Fibroblast of peridontal ligament (primary cell): ENCODE results near the gene ANKRD33.

Experiments
- DNase-seq: peaks from one replicate; pipeline ENCODE4 v3.0.0-alpha.2; 2010; ENCODE audit errors: extremely low read depth

ANKRD33 gene

DNA sequence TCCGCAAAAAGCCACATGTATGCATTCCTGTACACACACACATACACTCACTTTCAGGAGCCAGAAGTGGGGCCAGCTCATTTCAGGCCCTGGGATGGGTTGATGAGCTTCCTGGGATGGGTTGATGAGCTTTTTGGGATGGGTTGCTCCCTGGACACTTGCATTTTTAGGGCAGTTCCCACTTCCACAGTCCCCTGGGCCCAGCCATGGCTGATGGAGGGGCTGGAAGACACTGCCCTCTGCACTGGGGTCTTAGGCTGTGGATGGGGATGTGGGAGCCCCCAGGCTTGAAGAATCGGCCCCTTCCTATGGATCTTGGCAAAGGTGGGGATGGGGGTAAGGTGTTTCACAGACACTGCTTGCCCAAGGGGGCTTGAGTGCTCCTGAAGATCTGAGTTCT is 32.1 kb downstream of the ANKRD33 start:
- DNase-seq: no peak

- no peak for DNase-seq
These were observed 33.3 kb downstream of the ANKRD33 start for GRCh38 chr12:51921017-51921725.

DNA sequence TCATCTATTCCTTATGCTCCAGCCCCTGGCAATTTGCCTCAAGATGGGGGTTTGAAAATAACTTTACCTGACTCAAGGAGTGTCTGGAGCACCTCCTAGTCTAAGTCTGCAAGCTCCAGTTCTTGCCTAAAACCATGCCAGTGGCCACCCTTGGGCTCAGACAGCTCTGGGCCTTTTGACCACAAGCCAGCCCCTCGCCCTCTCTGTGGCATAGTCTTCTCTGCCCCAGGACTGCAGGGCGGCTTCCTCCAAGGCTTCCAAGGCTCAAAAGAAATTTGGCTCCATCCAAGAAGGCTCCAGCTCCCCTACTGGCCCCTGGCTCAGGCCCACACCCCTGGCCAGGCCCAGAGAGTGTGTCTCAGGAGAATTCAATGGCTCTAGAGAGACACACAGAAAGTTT is 34.2 kb downstream of the ANKRD33 start:
- no peak for DNase-seq

DNA sequence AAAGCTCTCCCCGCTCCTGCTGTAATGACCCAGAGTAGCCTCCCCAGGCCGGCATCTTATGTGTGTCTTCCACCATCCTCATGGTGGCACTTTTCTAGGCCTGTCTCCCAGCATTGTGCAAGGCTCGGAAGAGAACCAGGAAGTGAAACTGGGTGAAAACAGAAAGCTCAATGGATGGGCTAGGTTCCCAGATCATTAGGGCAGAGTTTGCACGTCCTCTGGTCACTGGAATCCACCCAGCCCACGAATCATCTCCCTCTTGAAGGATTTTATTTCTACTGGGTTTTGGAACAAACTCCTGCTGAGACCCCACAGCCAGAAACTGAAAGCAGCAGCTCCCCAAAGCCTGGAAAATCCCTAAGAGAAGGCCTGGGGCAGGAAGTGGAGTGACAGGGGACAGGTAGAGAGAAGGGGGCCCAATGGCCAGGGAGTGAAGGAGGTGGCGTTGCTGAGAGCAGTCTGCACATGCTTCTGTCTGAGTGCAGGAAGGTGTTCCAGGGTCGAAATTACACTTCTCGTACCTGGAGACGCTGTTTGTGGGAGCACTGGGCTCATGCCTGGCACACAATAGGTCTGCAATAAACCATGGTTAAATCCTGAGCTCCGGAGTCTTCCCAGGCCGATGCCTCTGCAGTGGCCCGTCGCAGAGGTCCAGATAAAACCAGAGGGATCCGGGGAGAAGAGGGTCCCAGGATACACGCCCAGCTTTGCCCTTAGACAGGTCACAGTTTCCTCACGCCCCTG is 35.0 kb downstream of the ANKRD33 start:
- DNase-seq: peak; percentile 90

DNA sequence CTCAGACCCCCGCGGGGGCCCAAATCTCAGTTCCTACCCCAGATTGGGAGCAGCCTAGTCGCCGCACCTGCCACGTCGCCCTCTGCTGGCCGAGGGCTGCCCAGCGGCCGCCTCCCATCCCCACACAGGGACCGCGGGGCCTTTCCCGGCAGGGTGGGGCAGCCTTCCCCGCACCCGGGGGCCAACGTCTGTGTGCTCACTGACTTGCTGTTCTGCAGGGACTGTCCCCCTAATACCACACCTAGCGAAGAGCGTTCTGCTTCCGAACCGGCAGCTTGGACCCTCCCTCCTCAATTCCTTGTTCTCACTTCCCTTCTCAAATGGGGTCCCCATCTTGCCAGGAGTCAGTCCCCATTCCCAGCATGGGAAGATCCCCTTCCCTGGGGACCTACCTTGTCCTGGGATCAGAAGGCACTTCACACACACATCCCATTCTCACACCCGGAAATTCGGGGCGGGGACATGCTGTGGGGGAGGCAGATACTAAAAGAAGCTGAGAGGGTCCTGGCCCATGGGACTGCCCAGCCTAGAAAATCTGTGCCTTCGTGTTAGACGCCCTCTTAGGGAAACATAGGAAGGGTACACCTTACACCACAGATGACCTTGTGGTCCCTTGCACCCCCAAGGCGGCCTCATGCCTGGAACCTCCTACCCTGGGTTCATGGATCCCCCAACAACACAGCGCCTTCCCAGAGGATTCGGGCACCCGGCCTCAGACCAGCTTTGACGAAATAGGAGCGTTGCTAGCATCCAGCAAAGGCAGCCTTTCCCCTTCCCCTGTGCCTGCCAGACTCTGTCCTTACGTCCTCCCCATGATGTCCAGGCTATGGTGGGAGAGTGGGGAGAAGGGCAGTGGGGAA is 35.8 kb downstream of the ANKRD33 start:
- DNase-seq: no peak

DNA sequence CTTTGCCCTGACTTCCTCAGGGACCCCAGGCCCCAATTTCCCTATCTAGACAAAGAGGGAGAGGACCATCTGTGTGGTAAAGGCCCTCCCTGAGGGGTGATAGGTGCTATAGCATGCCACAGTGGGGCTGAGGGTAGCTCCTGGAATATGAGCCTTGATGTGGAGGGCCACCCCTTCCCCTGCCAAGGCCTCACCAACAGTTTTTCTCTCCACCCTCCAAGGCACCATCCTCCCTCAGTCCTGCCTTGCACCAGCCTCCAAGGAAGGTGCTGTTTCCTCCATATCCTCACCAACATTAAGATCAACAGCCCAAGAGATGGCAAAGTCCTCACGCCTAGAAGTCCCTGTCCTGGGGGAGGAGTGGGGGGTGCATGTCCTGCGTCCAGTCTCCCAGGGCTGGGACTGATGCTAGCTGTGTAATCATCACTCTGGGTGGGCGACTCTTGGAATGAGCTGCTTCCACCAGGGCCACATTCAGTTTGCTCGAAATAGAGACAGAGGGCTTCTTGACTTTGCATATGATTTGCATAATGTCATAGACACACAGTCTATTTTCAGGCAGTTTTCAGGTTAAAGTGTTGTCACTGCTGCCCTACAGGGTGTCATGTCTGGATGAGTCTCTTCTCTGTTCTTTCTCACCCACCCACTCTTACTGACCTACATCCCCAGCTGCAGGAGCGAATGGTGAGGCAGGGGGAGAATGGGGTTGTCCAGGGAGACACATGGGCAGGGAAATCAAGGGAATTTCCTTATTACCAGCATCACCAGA is 36.8 kb downstream of the ANKRD33 start:
- DNase-seq: no peak

DNA sequence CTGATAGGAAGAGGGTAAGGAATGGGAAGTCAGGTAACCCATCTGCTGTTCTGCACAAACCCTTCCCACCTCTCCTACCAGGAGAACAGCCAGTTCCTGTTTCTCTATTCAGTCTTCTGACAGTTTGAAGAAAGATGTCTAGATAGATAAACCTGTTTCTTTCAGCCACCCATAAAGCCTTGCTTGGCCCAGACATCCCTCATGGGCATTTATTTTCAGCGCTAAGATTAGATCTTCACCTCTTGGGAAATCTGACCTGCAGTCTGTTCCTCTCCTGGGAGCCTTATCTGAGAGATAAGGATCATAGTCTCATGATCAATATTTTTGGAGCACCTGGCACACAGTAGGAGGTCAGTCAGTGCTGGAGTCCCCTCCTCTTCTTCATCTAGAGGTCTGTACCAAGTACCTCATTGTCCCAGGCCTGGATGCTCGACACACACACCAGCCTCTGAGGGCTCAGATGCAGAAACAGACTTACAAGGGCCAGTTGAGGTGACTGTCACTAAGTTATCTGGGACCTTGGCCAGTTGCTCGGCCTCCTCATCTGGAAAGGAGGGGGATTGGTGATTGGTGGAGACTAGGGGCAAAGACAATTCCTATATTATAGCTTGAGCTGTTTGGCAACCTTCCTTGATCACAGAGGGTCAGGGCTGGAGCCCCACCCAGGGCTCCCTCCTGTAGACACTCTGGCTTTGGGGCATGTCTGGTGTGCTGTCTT is 37.6 kb downstream of the ANKRD33 start:
- DNase-seq: no peak

- no peak for DNase-seq
These were observed 38.2 kb downstream of the ANKRD33 start for GRCh38 chr12:51926064-51926632.

DNA sequence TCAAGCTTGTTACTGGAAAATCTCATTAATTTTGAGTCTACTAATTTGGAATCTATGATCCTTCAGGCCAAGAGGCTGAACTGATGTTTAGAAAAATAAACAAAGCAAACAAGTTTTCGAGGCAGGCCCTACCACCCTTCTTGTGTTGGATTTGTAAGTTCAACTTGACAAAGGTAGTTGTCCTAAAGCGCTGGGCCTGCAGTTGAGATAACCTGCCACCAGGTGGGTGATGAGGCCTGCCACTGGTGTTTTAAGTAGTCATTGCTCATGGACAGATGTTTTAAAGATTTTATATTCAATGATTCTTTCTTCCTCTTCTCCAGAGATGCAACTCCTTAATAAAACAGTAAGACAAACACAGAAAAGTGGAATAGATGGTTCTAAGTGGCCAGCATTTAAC is 38.8 kb downstream of the ANKRD33 start:
- peak; percentile 25 for DNase-seq

DNA sequence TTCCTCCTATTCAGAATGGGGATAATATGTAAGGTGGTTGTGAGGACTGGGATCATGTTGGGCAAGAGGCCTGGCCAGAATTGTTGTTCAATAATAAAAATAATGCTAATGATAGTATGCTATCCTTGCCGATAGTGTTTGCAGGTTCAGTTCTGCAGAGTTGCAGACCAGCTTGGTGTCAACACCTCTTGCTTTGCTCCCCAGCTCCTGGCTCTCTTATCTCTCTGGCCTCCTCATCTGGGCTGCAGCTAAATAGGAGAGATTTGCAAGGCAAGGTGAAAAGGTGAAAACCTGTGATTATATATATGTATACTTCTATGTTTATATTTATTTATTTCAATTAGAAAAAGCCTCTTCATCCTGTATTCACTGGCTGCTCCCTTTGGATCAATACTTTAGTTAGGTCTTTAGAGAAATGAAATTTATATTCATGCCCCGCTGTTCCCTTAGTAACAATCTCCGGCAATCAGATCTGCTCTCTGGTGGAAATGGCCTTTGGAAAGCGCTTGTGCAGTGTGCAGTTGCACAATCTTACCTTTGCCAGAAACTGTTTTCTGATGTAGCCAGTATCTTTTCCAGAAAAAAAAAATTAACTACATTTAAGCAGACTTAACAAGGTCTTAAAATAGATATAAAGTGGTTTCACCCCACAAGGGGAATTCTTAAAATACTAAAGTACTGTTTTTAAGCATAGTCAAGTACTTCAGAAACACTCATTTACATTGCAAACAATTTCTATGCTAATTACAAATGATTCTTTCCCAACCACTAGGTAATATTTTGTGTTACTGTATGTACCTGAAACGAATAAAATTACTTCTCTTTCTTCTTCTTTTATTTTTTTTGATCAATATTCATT is 44.5 kb downstream of the ANKRD33 start:
- DNase-seq: no peak

DNA sequence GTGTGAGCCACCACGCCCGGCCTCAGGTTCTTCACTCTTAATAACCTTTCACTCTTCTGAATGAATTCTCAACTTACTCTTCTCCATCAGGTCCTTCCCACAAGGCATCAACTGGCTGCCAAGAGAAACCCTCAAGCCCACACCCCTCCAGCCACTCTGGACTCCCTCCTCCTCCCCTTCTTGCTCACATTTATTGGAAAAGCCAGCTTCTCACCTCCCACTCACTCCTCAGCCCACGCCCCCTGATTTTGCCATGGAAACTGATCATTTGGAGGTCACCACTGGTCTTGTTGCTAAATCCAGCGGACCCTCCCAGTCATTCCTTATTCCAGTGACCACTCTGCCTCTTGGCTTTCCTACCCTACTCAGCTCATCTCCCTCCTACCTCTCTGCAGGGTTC is 46.2 kb downstream of the ANKRD33 start:
- DNase-seq: no peak

- no peak for DNase-seq
These were observed 50.0 kb downstream of the ANKRD33 start for GRCh38 chr12:51937926-51938325.

- no peak for DNase-seq
These were observed 50.8 kb downstream of the ANKRD33 start for GRCh38 chr12:51938726-51939125.

DNA sequence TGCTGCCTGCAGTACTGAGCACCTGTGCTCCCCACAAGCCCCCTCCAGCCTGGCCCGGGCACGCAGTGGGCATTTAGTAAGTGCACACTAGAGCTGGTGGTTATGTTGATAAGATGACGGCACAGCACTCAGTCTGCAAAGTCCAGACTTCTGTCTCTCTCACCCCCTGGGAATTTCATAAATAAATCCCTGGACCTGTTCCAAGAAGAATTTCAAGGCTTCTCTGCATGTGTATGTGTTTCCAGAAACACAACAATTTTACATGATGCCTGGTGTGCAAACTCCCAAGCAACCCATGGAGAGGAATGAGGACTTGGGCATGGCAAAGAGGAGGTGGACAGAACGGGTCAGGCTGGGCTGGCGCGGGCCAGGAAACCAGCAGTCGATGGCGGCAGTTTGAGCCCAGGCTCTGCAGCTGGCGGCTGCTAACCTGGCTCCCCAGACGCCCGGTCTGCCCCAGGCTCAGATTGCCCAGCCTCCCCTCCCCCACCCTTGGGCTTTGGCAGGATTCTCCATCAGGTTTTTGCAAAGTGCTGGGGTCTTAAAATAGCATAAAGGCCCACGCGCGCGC is 53.2 kb downstream of the ANKRD33 start:
- DNase-seq: no peak
